ENCODE measurements around the gene PLA2G4F. TPM values are rescaled to one million over a fixed set of nuclear protein-coding genes. Genes with fewer than 3 reads are reported as not detected.

The PLA2G4F gene
- not detected for polyA plus RNA-seq (ENCODE audit: insufficient read length)

DNA sequence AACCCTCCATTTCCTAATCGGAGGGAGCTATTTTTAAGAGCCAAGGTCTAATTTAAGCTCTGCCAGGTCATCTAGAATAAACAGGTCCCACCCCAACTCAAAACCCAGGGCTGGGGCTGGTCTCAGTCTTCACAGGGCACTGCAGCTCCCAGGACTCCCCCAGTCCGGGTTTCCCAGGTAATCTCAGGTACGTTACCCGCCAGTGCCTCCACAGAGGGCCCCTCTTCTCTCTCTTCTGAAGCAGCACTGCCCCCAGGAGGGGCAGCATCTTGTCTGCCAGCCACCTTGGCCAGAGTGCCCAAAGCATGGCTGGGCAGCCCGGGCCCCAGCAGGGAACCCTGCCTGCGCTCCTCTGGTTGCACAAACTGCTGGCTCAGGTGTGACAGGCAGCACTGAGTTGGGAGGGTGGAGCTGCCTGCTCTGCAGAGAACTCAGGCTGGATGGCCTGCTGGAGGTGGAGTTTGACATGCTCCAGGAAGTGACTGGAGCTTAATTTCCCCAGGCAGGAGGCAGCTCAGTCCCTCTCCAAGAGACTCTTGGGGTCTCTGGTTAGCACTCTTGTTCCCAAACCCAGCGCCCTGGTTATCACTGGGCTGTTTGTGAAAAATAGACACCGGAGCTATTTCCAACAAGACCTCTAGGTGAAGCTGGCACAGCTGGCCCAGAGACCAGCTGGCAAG, at the start of gene PLA2G4F:
TSS of gene PLA2G4F (minus strand) at position 394 of the 680 bp plus-strand sequence. CDS start at position 307, 87 bp downstream.
- DNase-seq (ENCODE audit: low read depth): no peak

GRCh38 chr15:42203891-42204290, 47.5 kb upstream of the PLA2G4F start:
- no peak for DNase-seq (ENCODE audit: low read depth)

DNA sequence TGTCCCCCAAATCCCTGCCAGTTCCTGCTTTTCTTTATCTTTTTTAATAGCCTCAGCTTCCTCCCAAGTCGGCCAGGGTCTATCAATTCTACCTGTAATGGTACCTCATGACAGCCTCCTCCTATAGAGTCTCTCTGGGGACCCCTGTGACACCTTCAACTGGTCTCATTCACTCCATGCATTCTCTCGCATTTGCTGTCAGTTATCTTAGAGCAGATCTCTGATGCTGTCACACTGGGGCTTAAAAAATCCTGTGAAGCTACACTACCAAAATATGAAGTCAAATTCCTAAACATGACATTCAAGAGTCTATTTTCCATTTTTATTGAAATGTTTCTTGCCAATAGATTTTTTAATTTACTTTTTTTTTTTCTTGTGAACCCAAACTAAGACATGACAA, 46.2 kb upstream of the PLA2G4F start:
- no peak for DNase-seq (ENCODE audit: low read depth)

- DNase-seq (ENCODE audit: low read depth): no peak
Measured at GRCh38 chr15:42201801-42202200, 45.4 kb upstream of the PLA2G4F start.

DNA sequence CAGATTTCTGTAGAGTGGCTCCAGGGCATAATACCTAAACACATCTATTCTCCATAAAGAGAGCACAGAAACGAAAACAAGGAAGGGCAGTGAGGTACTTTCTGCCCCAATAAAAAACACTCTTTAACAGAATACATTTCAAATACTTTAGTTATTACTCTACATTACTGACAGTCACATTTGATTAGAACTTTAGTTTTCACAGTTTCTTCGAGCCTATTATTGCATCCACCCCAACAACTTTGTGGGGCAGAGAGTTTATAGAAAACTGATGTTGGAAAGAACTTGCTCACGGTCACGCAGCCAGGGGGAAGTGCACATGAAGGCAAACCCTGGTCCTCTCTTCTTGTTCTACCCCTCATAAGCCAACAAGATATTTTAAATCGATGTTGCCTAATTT, 42.7 kb upstream of the PLA2G4F start:
- no peak for DNase-seq (ENCODE audit: low read depth)

DNA sequence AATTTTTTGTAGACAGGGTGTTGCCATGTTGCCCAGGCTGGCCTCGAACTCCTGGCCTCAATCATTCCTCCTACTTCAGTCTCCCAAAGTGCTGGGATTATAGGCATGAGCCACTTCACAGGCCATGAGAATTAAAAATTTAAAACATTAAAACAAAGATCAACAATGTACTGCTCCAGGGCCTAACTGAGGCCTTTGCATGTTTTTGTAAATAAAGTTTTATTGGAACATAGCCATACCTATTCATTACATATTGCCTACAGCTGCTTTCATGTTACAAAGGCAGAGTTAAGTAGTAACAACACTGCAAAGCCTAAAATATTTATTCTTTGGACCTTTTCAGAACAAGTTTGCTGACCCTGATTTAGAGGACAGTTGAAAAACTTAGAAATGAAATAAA, 42.1 kb upstream of the PLA2G4F start:
- no peak for DNase-seq (ENCODE audit: low read depth)

GRCh38 chr15:42194513-42194912, 38.1 kb upstream of the PLA2G4F start:
- DNase-seq (ENCODE audit: low read depth): no peak

- DNase-seq (ENCODE audit: low read depth): no peak
Measured at GRCh38 chr15:42193383-42193782, 36.9 kb upstream of the PLA2G4F start.

DNA sequence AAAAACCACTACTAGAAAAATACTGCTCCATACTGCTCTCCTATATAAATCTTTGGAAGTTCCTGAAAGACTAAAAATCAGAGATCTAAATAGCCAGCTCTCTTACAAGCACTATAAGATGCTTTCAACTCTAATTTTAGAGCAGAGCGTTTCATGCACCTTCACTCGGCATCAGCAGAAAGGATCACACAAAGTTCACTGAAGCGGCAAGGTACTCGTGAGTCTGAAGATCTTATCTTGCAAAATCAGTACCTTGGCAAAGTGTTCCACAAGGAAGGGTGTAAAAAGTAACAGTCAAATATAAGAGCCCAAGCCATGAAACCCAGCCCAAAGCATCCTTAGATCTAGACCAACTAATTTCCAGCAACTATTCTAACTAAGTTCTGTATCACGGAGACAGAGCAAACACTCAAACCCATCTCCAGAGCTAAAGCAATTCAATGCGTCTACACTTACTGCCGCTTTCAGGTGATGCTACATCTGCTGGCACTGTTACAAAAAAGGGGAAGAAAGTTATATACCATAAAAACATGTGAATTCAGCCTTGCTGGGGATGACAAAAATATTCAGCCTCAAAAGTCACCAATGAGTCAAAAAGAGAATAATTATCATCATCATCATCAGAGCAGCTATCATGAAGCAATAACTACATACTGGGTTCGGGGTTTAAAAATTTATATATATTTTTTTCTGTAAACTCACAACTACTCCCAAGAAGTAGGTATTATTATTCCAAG, 35.3 kb upstream of the PLA2G4F start:
- DNase-seq (ENCODE audit: low read depth): no peak

GRCh38 chr15:42190370-42190769, 33.9 kb upstream of the PLA2G4F start:
- no peak for DNase-seq (ENCODE audit: low read depth)

DNA sequence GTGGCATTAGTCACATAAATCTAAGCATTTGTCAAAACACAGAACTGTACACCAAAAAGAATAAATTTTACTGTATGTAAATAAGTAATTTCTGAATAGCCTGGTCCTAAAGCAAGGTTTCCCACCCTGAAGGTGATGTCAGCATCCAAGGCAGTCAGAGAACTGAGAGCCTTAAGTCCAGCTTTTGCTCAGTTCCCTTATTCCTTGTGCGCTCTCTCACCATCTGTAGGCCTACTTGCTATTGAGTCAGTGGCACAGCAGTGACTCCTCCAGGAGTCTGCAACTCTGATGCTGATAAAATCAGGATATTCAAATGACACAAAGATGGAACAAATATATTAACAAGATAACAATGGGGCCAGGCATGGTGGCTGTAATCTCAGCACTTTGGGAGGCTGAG, 29.4 kb upstream of the PLA2G4F start:
- no peak for DNase-seq (ENCODE audit: low read depth)

- DNase-seq (ENCODE audit: low read depth): no peak
Measured at GRCh38 chr15:42184736-42185135, 28.3 kb upstream of the PLA2G4F start.

- no peak for DNase-seq (ENCODE audit: low read depth)
Measured at GRCh38 chr15:42184296-42184695, 27.9 kb upstream of the PLA2G4F start.

DNA sequence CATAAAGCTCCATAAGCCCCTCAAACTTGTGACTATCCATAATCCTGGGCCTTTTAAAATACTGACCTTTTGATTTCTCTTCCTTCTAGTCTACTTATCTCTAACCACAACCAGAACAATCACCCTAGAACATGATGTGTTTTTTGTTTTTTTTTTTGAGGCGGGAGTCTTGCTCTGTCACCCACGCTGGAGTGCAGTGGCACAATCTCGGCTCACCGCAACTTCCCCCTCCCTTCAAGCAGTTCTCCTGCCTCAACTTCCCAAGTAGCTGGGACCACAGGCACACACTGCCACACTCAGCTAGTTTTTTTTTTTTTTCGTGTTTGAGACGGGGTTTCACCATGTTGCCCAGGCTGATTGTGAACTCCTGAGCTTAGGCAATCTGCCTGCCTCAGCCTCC, 26.5 kb upstream of the PLA2G4F start:
- DNase-seq (ENCODE audit: low read depth): no peak

DNA sequence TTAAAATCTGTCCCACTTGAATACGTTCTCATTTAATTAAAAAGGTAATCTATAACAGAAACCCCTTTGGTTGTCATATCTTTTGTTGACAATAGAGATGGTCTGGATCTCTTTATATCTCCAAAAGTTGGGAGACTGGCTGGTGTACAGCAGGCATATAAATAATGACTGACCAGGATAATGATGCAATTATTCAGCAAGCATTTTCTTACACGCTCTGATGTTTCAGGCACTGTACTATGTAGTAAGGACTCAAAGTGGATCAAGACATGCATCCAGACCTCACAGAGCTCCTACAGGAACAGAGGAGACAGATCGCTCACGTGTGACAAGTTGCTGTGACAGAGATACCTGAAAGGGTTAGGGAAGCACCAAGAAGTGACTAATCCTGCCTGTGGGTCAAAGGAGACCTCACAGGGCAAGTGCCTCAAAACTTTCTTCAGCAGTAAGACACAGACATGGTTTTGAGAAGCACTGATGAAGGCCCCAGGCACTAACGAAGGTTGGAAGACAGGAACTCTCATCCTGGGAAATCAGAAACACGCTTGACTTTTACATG, 26.0 kb upstream of the PLA2G4F start:
- no peak for DNase-seq (ENCODE audit: low read depth)

- DNase-seq (ENCODE audit: low read depth): no peak
Measured at GRCh38 chr15:42178056-42178455, 21.6 kb upstream of the PLA2G4F start.

GRCh38 chr15:42175671-42176070, 19.2 kb upstream of the PLA2G4F start:
- no peak for DNase-seq (ENCODE audit: low read depth)

- no peak for DNase-seq (ENCODE audit: low read depth)
Measured at GRCh38 chr15:42172475-42172874, 16.0 kb upstream of the PLA2G4F start.

DNA sequence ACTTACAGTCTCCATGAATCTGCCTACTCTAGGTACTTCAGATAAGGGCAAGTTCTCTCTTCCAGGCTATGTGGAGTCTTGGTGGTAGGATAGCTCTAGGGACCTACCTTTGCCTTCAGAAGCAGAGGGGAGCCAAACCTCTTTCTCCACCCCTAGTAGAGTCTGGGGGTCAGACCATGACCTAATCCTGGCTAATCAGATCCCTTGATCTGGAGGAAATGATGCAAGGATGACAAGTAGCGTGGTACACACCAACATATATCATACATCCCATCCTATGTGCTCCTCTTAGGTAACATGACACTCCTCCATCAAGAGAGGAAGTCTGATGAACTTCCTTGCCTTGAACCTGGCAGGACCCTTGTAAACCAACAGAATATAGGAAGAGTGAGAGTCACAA, 15.4 kb upstream of the PLA2G4F start:
- no peak for DNase-seq (ENCODE audit: low read depth)

DNA sequence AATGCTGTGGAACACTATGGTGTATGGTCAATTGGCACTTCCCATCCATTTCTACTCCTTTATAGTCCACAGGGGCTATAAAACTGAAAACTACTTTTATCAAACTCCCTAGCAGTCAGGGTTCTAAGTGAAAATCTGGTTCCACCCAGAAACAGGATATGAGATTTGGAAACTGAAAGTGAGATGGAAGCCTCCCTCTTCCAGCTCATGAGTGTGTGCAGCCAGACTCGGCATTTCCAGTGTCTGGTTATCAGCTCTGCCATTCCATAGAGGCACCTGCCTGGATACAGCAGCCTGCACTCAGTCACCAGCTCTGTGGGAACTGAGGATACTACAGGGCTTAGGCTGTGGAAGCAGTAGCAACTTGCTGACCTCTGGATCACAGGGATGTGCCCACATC, 14.7 kb upstream of the PLA2G4F start:
- no peak for DNase-seq (ENCODE audit: low read depth)

GRCh38 chr15:42166225-42166940, 9.9 kb upstream of the PLA2G4F start:
- DNase-seq (ENCODE audit: low read depth): no peak

DNA sequence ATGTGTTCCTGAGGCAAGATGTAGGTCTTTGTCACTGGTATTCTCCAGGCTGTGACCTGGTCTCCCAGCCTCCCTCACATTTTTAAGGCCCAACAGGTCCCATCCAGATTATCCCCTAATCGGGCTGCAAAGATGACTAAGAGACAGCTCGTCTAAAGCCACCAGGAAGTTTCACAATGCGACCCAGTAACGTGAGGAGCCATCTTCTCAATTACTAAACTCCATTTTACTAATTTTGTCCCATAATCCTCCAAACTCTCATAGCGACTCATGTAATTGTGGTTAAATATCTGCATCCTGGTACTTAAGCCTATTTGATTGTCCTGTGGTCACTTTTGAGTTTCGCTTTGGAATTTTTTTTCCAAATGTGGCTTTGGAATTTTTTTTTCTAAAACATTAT, 8.7 kb upstream of the PLA2G4F start:
- DNase-seq (ENCODE audit: low read depth): no peak
